GM19025 (cell line): Measurements from ENCODE around the gene EFHD1.

ENCODE experiments used
- ATAC-seq: cut with Tn5 transposase; IDR thresholded peaks from one replicate; pipeline ENCODE4 v1.9.1; 2021; ENCODE audit warnings: mild to moderate bottlenecking, low read depth, moderate library complexity; ENCODE audit not compliant: unreplicated experiment

The EFHD1 gene, protein sequence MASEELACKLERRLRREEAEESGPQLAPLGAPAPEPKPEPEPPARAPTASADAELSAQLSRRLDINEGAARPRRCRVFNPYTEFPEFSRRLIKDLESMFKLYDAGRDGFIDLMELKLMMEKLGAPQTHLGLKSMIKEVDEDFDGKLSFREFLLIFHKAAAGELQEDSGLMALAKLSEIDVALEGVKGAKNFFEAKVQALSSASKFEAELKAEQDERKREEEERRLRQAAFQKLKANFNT

GRCh38 chr2:232633413-232634205 lies at the start of gene EFHD1:
Gene EFHD1 (plus strand): TSS chr2:232633604. CDS start chr2:232633705, 101 bp downstream.
- no peak for ATAC-seq

DNA sequence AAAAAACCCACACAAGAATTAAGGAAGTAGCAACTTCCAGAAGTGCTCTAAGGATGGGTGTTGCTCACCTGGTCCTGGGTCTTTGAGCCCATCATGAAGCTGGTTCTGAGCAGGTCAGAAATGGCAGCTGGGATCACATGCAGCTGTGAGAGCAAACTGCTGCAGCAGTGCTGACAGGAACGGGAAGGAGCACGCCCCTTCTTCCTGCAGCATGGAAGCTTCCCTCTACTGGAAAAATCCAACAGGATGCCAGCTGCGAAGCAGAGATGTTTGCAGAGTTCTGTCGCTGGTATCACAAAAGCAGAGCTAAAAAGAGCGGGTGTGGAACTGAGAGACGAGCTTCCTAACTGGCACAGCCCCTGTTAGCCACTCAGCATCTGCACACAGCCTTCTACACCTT lies 49.2 kb upstream of the EFHD1 start:
- ATAC-seq = no peak

DNA sequence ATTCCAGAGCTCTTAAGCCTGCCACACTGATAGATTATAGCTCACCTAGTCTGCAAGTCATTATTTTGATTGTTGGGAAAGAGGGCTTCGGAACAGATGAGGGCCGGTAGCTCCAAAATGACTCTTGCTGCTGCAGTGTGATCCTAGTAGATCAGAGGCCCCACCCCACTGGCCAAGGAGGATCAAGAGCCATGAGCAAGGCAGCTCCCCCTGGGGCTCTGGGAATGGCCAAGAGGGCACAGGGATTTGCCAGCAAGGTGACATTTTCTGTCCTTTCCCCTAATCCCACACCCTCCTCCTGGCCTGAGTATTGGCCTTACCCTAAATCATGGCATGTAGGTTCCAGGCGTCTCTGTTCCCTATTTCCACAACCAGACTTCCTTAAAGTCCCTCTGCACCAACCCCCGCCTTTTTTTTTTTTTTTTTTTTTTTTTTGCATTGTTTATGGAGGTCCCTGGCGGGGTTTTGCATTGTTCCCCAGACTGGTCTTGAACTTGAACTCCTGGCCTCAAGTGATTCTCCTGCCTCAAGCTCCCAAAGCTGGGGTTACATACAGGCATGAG lies 46.4 kb upstream of the EFHD1 start:
- ATAC-seq = no peak

DNA sequence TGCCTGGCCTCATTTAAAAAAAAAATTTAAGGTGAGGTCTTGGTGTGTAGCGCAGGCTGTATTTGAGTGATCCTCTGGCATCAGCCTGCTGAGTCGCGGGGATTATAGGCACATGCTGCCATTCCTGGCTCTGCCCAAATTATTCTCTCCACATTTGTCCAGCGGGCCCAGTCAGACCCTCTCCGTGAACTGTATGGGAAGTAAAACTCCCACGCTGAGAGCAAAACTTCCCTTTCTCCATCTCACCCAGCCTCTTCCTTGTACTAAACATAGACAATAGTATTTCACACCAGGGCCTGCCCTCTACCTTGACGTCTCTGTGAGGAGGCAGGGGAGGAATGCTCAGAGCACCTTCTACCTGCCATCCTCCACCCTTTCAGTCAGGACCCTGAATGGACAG lies 45.9 kb upstream of the EFHD1 start:
- no peak for ATAC-seq

- ATAC-seq = no peak
Observed at GRCh38 chr2:232588031-232588430, 45.4 kb upstream of the EFHD1 start.

DNA sequence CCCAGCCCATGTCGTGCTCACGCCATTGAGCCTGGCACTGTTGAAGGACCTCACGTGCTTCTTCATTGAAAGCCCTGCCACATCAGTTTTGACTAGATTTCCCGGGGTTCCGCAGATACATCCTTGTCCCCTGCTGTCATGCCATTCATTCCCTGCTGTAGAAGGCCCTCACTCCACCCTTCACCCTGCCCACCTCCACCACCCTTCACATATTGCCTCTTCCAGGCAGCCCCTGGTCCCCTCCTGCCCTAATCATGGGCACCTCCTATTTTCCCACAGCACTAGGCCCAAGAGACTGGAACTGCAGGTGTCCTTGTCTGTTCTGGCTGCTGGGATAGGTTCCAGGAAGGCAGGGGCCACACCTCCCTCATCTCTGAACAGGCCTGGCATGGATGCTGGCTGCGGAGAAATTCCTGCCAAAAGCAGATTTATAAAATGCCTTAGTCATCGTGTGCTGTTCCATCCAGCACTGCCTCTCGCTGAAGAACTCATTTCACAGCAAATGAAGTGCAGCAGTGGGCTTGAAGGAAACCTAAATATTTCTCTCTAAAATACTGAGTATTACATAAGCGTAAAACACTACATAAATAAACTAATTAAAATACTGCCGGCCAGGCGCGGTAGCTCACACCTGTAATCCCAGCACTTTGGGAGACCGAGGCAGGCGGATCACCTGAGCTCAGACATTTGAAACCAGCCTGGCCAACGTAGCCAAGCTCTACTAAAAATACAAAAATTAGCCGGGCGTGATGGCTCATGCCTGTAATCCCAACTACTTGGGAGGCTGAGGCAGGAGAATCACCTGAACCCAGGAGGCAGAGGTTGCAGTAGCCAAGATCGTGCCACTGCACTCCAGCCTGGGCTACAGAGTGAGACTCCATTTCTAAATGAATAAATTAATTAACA lies 44.5 kb upstream of the EFHD1 start:
- no peak for ATAC-seq

GRCh38 chr2:232592772-232593395 lies 40.5 kb upstream of the EFHD1 start:
- no peak for ATAC-seq

DNA sequence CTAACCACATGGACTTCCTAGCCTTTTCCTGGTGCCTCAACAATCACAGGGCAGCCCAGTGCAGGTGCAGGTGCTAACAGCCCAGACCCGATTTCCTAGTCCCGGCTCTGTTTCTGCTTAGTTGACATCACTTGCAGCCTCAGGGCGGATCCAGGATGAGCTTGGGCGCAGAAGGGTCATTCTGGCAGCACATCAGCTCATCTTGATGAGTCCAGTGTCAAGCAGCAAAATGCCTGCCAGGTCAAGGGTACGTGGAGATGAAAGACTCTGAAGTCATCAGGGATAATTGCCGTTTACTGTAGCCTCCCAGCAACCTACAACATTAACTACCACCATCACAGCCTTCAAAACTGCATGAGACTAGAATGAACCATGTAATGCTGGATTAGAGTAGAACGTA lies 39.4 kb upstream of the EFHD1 start:
- no peak for ATAC-seq

DNA sequence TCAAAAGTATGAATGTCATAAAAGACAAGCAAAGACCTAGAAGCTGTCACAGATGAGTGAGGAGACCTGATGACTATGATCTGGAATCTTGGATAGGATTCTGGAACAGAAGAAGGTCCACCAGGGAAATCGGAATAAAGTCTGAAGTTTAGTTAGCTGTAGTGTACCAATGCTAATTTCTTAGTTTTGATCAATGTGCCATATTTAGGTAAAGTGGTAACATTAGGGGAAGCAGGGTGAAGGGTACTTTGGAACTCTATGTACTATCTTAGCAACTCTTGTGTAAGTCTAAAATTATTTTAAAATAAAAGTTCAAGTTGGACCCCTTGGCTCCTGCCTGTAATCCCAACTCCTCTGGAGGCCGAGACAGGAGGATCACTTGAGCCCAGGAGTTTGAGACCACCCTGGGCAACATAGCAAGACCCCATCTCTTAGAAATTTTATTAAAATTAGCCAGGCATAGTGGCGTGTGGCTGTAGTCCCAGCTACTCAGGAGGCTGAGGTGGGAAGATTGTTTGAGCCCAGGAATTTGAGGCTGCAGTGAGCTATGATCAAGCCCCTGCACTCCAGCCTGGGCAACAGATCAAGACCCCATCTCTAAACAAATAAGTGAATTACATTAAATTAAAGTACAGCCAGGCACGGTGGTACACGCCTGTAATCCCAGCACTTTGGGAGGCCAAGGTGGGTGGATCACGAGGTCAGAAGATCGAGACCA lies 35.9 kb upstream of the EFHD1 start:
- no peak for ATAC-seq

- ATAC-seq = no peak
Observed at GRCh38 chr2:232598293-232598692, 35.1 kb upstream of the EFHD1 start.

DNA sequence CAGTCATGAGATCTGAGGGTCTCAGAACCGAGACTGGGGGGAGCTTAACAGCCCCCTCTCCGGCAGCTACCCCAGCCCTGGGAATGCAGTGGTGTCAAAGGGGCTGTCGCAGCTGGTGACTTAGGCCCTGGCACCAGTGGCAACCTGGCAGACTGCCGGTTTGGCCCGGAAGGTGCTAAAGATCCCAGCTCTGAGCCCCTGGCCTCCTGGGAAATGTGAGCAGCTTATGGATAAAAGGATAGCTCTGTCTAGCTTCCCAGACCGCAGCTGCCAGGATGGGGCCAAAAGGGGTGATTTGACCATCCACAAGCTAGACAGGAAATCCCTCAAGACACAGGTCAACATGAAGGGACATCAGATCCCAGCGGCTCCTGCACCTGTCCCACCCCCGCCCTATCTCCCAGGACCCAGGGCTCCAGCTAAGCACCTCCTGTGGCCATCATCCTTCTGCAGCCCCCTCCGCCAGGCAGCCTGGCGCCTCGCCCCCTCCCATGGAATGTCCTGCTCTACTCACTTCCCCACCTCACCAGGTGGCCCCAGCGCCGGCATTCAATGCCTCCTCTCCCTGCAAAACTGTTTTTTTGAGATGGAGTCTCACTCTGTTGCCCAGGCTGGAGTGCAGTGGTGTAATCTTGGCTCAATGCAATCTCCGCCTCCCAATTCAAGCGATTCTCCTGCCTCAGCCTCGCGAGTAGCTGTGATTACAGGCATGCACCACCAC lies 33.2 kb upstream of the EFHD1 start:
- no peak for ATAC-seq

GRCh38 chr2:232603283-232603682 lies 30.1 kb upstream of the EFHD1 start:
- ATAC-seq = no peak

- ATAC-seq = no peak
Observed at GRCh38 chr2:232604535-232604934, 28.9 kb upstream of the EFHD1 start.

- no peak for ATAC-seq
Observed at GRCh38 chr2:232607011-232607410, 26.4 kb upstream of the EFHD1 start.

- no peak for ATAC-seq
Observed at GRCh38 chr2:232609607-232610006, 23.8 kb upstream of the EFHD1 start.

DNA sequence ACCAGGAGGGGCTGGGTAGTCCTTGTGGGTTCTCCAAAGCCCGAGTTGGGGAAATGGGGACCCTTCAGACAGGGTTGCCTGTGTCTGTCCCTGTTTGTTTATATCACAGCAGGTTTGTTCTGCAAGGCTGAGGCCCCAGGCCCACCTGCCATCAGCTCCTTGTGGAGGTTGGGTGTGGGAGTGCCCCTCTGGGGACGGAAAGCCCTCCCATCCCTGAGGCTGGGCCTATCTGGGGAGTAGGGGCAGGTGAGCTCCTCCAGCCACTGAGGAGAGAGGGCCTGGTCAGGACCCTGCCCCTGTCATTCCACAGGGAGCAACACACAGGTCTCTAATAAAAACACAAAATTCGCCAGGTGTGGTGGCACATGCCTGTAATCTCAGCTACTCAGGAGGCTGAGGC lies 23.3 kb upstream of the EFHD1 start:
- no peak for ATAC-seq

- ATAC-seq = no peak
Observed at GRCh38 chr2:232611061-232611460, 22.3 kb upstream of the EFHD1 start.

- ATAC-seq = no peak
Observed at GRCh38 chr2:232611559-232612218, 21.7 kb upstream of the EFHD1 start.
